ENCODE measurements around the gene FOXO1. TPM values are rescaled to one million over a fixed set of nuclear protein-coding genes. Genes with fewer than 3 reads are reported as not detected.

FOXO1 gene
- total RNA-seq, 1 donor from 2014 or later = 50.4 TPM

GRCh38 chr13:40568246-40569023 lies 98.0 kb downstream of the FOXO1 start:
- peak overlapping the region; percentile 24 for H3K27ac Mint-ChIP-seq

DNA sequence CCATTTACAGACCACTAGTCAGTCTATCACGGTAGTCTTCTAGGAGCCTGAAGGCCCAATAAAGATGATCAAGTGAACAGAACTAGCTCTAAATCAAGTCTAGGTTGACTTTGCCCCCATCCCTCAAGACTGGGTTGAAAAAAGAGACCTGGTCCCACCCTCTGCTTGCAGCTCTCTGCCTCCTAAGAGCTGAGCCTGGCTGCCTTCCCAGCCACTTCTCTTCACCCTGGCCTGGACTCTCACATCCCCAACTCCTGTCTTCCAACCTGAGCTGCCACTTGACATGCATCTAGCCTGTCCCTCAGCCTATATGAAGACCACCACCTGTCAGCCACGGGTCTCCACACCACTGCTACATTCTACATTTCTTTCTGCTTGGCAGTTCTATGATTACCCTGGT lies 99.6 kb downstream of the FOXO1 start:
- H3K27me3 Mint-ChIP-seq = no peaks in the 10 kb centered on the region
- H3K4me3 Mint-ChIP-seq = peak overlapping the region; percentile 1
- H3K27ac Mint-ChIP-seq = no peak overlapping the region
- ATAC-seq (ENCODE audit: low read depth) (no peak), DNase-seq (no peak)
- peaks cover 7% of the 10 kb centered on the region for H3K36me3 Mint-ChIP-seq (ENCODE audit: low read depth)
- intact Hi-C loops (cut with micrococcal nuclease) = no loop called here
- H3K4me1 Mint-ChIP-seq = peaks cover 92% of the 10 kb centered on the region
- CTCF ChIA-PET = interaction anchor here (0.7 kb wide), 1 partner anchor 447 kb away, joined by 3 read pairs; no protein-coding TSS in a partner anchor
- TF ChIP-seq, protein P1, sequence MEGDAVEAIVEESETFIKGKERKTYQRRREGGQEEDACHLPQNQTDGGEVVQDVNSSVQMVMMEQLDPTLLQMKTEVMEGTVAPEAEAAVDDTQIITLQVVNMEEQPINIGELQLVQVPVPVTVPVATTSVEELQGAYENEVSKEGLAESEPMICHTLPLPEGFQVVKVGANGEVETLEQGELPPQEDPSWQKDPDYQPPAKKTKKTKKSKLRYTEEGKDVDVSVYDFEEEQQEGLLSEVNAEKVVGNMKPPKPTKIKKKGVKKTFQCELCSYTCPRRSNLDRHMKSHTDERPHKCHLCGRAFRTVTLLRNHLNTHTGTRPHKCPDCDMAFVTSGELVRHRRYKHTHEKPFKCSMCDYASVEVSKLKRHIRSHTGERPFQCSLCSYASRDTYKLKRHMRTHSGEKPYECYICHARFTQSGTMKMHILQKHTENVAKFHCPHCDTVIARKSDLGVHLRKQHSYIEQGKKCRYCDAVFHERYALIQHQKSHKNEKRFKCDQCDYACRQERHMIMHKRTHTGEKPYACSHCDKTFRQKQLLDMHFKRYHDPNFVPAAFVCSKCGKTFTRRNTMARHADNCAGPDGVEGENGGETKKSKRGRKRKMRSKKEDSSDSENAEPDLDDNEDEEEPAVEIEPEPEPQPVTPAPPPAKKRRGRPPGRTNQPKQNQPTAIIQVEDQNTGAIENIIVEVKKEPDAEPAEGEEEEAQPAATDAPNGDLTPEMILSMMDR (IDR thresholded peaks at IDR 0.05) = no peak
- POLR2A ChIA-PET = interaction anchor here (0.7 to 0.8 kb wide), 2 partner anchors 56 to 94 kb away, joined by 3 to 4 read pairs; no protein-coding TSS in a partner anchor
- H3K9me3 Mint-ChIP-seq = no peaks in the 10 kb centered on the region

More at GRCh38 chr13:40568246-40569023, 98.0 kb downstream of the FOXO1 start:
- no peaks in the 10 kb centered on the region for H3K27me3 Mint-ChIP-seq
- no peak overlapping the region for H3K4me3 Mint-ChIP-seq
- ATAC-seq (ENCODE audit: low read depth) (no peak), DNase-seq (no peak)
- H3K36me3 Mint-ChIP-seq (ENCODE audit: low read depth) = peaks cover 3% of the 10 kb centered on the region
- peaks cover 90% of the 10 kb centered on the region for H3K4me1 Mint-ChIP-seq
- intact Hi-C loops (cut with micrococcal nuclease) = no loop called here
- no peaks in the 10 kb centered on the region for H3K9me3 Mint-ChIP-seq
- CTCF ChIA-PET = no interaction called here
- POLR2A ChIA-PET = interaction anchor here (1.3 kb wide), 1 partner anchor 97 kb away, joined by 3 read pairs; no protein-coding TSS in a partner anchor
- TF ChIP-seq, protein P1 (IDR thresholded peaks at IDR 0.05) = no peak

DNA sequence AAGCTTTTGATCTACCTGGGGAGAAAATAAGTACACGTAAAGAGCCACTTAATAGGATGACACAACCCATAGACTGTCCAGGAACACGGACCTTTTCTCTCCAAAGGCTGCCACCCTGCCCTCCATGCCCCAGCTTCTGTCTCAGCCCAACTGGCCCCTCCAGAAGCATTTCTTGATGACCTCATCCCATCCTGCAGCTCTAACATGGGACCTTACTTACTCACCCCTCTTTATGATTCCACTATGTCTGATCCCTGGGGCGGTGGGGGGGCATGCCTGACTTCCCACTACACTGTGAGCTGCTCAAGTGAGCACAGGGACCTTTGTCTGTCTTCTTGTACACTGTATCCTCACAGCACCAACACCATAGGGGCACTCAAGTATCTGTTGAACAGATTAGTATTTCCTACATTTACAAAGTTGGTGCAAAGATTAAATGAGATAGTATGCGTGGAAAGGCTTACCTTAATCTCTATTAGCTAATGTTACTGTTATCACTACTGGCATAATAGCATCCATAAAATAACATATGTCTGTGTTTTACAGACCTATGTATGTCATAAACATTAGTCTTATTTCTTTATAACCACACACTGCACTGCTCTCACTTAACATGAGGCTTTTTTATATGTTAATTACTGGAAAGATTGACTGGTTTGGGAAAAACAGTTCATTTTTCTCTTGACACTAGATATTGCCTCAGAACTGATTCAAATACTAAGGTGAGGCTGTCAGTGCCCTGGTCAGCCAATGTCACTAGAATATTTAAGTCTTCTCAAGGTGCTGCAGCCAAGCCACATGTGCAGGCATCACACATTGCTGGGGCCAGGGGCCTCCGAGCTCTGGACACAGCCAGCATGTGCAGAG lies 100.9 kb downstream of the FOXO1 start:
- no peak for ATAC-seq (ENCODE audit: low read depth)
- no peak for DNase-seq
- ChIA-PET POLR2A (interaction anchor here (0.6 to 1.8 kb wide), 8 partner anchors 16 to 181 kb away, joined by 3 to 7 read pairs (median 4); no protein-coding TSS in a partner anchor), CTCF (no interaction called here)
- Mint-ChIP-seq H3K4me3 (peak overlapping the region; percentile 63), H3K4me1 (peaks cover 86% of the 10 kb centered on the region), H3K36me3 (ENCODE audit: low read depth) (peaks cover 13% of the 10 kb centered on the region), H3K27ac (peak overlapping the region; percentile 33), H3K27me3 (no peaks in the 10 kb centered on the region), H3K9me3 (no peaks in the 10 kb centered on the region)
- TF ChIP-seq, protein P1 (IDR thresholded peaks at IDR 0.05) = no peak
- intact Hi-C loops (cut with micrococcal nuclease) = loop anchor here (1.0 to 2.0 kb wide), 2 partner anchors 9 to 15 kb away; no protein-coding TSS in a partner anchor

- peaks cover 23% of the 10 kb centered on the region for H3K36me3 Mint-ChIP-seq (ENCODE audit: low read depth)
- TF ChIP-seq, protein P1 (IDR thresholded peaks at IDR 0.05) = no peak
- POLR2A ChIA-PET = interaction anchor here (0.6 to 1.8 kb wide), 9 partner anchors 12 to 626 kb away, joined by 3 to 7 read pairs (median 5); no protein-coding TSS in a partner anchor
Observed at GRCh38 chr13:40564342-40565001, 102.0 kb downstream of the FOXO1 start.

More at GRCh38 chr13:40564342-40565001, 102.0 kb downstream of the FOXO1 start:
- Mint-ChIP-seq H3K4me1 (peaks cover 87% of the 10 kb centered on the region), H3K9me3 (no peaks in the 10 kb centered on the region), H3K4me3 (peak overlapping the region; percentile 63), H3K27ac (peak overlapping the region; percentile 59), H3K27me3 (no peaks in the 10 kb centered on the region)
- peak; percentile 47 for ATAC-seq (ENCODE audit: low read depth)
- DNase-seq = no peak
- CTCF ChIA-PET = no interaction called here
- intact Hi-C loops (cut with micrococcal nuclease) = loop anchor here (1.0 to 5.0 kb wide), 3 partner anchors 8 to 497 kb away; no protein-coding TSS in a partner anchor
